ENCODE measurements around the gene SPTSSA. TPM values are rescaled to one million over a fixed set of nuclear protein-coding genes. Genes with fewer than 3 reads are reported as not detected.

Gene SPTSSA
- total RNA-seq, 2 donors from 2014 or later: 28.5 to 37.8 TPM

- no peak overlapping the region for H3K4me3 Mint-ChIP-seq
- Histone ChIP-seq H3K4me1 (ENCODE audit: control insufficient read depth, insufficient read depth, low read length) (no peaks in the 10 kb centered on the region), H3K36me3 (ENCODE audit: control insufficient read depth, insufficient read depth, low read length) (peaks cover 41% of the 10 kb centered on the region), H3K27me3 (ENCODE audit: control insufficient read depth, insufficient read depth, low read length, poor library complexity, severe bottlenecking) (no peaks in the 10 kb centered on the region), H3K4me3 (ENCODE audit: low read length) (no peak overlapping the region), H3K9ac (ENCODE audit: extremely low read depth, low read length, poor library complexity, severe bottlenecking) (no peak overlapping the region), H3K9me3 (ENCODE audit: control insufficient read depth, low read length) (no peaks in the 10 kb centered on the region), H3K27ac (ENCODE audit: low read depth, low read length) (peak overlapping the region; percentile 6)
- DNase-seq: no peak
- no peaks in the 10 kb centered on the region for H3K9me3 Mint-ChIP-seq
- WGBS, 2 experiments (ENCODE audit: insufficient coverage in 1 of 2, insufficient read length in 1 of 2): 84 to 85% methylated on average over 2 of the region's 2 CpGs
- TF ChIP-seq, protein P1, sequence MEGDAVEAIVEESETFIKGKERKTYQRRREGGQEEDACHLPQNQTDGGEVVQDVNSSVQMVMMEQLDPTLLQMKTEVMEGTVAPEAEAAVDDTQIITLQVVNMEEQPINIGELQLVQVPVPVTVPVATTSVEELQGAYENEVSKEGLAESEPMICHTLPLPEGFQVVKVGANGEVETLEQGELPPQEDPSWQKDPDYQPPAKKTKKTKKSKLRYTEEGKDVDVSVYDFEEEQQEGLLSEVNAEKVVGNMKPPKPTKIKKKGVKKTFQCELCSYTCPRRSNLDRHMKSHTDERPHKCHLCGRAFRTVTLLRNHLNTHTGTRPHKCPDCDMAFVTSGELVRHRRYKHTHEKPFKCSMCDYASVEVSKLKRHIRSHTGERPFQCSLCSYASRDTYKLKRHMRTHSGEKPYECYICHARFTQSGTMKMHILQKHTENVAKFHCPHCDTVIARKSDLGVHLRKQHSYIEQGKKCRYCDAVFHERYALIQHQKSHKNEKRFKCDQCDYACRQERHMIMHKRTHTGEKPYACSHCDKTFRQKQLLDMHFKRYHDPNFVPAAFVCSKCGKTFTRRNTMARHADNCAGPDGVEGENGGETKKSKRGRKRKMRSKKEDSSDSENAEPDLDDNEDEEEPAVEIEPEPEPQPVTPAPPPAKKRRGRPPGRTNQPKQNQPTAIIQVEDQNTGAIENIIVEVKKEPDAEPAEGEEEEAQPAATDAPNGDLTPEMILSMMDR (conservative IDR thresholded peaks at IDR 0.05): no peak
- no peaks in the 10 kb centered on the region for H3K4me1 Mint-ChIP-seq
- no peaks in the 10 kb centered on the region for H3K27me3 Mint-ChIP-seq (ENCODE audit: insufficient read depth)
- no peak overlapping the region for H3K27ac Mint-ChIP-seq
- H3K36me3 Mint-ChIP-seq (ENCODE audit: low read depth): peaks cover 46% of the 10 kb centered on the region
Measured at GRCh38 chr14:34453226-34453625, 8.8 kb downstream of the SPTSSA start.

DNA sequence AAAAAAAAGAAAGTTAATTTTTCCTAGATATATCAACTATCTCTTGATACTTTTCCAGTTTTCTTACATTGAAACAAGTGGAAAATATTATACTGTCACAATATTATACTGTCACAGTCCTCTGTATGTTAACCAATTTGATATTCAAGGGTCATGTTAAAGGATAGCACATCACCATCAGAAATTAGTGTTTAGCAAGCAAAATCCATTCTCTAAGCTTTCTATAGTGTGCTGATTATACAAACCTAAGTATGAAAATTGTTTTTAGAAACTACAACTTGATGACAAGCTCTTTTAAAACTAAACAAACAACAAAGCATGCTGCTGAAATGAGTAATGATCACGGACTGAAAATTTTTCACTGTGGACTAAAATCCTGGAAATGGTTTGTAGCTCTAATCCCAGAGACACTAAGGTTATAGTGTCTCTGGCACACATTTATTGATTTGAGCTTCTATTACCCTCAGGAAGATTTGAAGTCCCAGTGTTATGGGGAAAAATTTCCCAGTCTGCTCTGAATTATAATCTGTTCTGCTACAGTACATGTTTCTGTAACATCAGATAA, 9.7 kb downstream of the SPTSSA start:
- Histone ChIP-seq H3K36me3 (ENCODE audit: control insufficient read depth, insufficient read depth, low read length) (peaks cover 43% of the 10 kb centered on the region), H3K9me3 (ENCODE audit: control insufficient read depth, low read length) (no peaks in the 10 kb centered on the region), H3K27ac (ENCODE audit: low read depth, low read length) (no peak overlapping the region), H3K9ac (ENCODE audit: extremely low read depth, low read length, poor library complexity, severe bottlenecking) (no peak overlapping the region), H3K4me1 (ENCODE audit: control insufficient read depth, insufficient read depth, low read length) (no peaks in the 10 kb centered on the region), H3K4me3 (ENCODE audit: low read length) (no peak overlapping the region), H3K27me3 (ENCODE audit: control insufficient read depth, insufficient read depth, low read length, poor library complexity, severe bottlenecking) (no peaks in the 10 kb centered on the region)
- H3K27me3 Mint-ChIP-seq (ENCODE audit: insufficient read depth): no peaks in the 10 kb centered on the region
- H3K9me3 Mint-ChIP-seq: no peaks in the 10 kb centered on the region
- 83 to 88% methylated on average over 1 of the region's 1 CpG for WGBS, 2 experiments (ENCODE audit: insufficient coverage in 1 of 2, insufficient read length in 1 of 2)
- peaks cover 50% of the 10 kb centered on the region for H3K36me3 Mint-ChIP-seq (ENCODE audit: low read depth)
- H3K4me1 Mint-ChIP-seq: no peaks in the 10 kb centered on the region
- TF ChIP-seq, protein P1 (conservative IDR thresholded peaks at IDR 0.05): no peak
- DNase-seq: no peak
- no peak overlapping the region for H3K27ac Mint-ChIP-seq
- H3K4me3 Mint-ChIP-seq: no peak overlapping the region

DNA sequence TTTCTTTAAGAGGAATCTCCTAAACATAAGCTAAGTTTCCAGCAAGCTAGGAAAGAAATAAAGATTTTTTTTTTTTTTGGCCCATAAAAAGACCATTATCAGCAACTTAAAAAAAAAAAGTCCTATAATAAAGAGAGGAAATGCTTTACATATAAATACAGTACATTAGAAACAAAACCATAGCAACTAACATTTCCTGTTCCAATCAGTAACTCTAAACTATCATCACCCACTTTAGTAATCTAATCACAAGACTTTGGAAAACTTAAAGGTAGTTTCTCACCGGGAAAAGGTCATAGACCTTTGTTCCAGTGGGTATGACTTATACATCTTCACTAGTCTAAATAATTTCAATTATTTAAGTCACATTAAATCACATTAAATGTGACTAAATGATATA, 11.1 kb downstream of the SPTSSA start:
- Histone ChIP-seq H3K4me3 (ENCODE audit: low read length) (no peak overlapping the region), H3K36me3 (ENCODE audit: control insufficient read depth, insufficient read depth, low read length) (peaks cover 43% of the 10 kb centered on the region), H3K4me1 (ENCODE audit: control insufficient read depth, insufficient read depth, low read length) (no peaks in the 10 kb centered on the region), H3K27me3 (ENCODE audit: control insufficient read depth, insufficient read depth, low read length, poor library complexity, severe bottlenecking) (no peaks in the 10 kb centered on the region), H3K9me3 (ENCODE audit: control insufficient read depth, low read length) (peaks cover 2% of the 10 kb centered on the region), H3K9ac (ENCODE audit: extremely low read depth, low read length, poor library complexity, severe bottlenecking) (no peak overlapping the region), H3K27ac (ENCODE audit: low read depth, low read length) (no peak overlapping the region)
- Mint-ChIP-seq H3K27me3 (ENCODE audit: insufficient read depth) (no peaks in the 10 kb centered on the region), H3K27ac (no peak overlapping the region), H3K4me1 (no peaks in the 10 kb centered on the region), H3K9me3 (no peaks in the 10 kb centered on the region), H3K4me3 (no peak overlapping the region), H3K36me3 (ENCODE audit: low read depth) (peaks cover 55% of the 10 kb centered on the region)
- WGBS, 2 experiments (ENCODE audit: insufficient coverage in 1 of 2, insufficient read length in 1 of 2): 100% methylated on average over 1 of the region's 1 CpG; no CpG with 5 or more reads in 1 of the 2 experiments
- TF ChIP-seq, protein P1 (conservative IDR thresholded peaks at IDR 0.05): no peak
- no peak for DNase-seq
